Measurements from ENCODE around the gene PLXNA2. TPM values are rescaled to one million over a fixed set of nuclear protein-coding genes. Genes with fewer than 3 reads are reported as not detected.

Gene PLXNA2
- total and polyA plus RNA-seq, 11 donors, result 9.2 to 28.2 (median 18.0) TPM

DNA sequence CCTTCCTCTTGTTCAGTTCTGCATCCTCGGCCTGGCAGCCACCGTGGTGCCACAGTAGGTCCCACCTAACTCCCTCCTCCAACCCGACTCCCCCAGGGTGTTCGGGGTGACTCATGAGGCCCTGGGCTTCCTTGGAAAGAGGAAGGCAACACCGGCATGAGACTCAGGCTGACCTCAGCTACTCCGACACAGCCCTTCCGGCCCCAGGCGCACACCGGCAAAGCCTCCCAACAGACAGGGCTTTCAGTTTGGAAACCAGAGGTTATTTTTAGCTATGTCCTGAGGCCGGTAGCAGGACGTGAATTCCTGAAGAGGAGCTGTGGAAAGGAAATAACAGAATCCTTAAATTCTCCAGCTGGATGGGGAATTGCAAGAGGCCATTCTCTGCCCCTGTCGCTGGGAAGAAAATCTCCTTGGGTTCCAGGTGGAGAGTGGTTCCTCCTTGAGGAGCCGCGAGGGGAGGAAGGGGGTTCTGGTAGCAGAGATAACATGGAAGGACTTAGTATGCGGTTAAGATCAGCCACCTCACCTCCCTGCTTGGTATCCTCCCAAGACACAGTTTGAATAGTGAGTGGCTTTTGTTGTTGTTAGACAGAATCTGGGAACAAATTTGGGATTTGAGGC is 24.4 kb downstream of the PLXNA2 start:
- H3K9me3 ChIP-seq, result no peaks in the 10 kb centered on the region
- peak; percentile 79 to 91 (median 84) for ATAC-seq
- H3K27ac ChIP-seq, result peak overlapping the region; percentile 35 to 94 (median 84)
- peaks cover 15 to 93% (median 75%) of the 10 kb centered on the region in 12 donors for H3K4me1 ChIP-seq
- intact Hi-C loops (cut with DNase I), result loop anchor here in 2 of 10 donors (5.0 kb wide), 2 partner anchors 52 to 57 kb away; no protein-coding TSS in a partner anchor
- H3K36me3 ChIP-seq, result peaks cover 0 to 30% (median 18%) of the 10 kb centered on the region in 9 donors
- H3K4me3 ChIP-seq, result peak overlapping the region in 4 of 12 donors; percentile 2 to 19 (median 6)
- H3K27me3 ChIP-seq, result no peaks in the 10 kb centered on the region
- peak; percentile 79 to 90 (median 84) for DNase-seq
- 12 to 22% (median 16%) methylated on average over 15 of the region's 15 CpGs for WGBS, 4 donors
- TF ChIP-seq, protein P1, sequence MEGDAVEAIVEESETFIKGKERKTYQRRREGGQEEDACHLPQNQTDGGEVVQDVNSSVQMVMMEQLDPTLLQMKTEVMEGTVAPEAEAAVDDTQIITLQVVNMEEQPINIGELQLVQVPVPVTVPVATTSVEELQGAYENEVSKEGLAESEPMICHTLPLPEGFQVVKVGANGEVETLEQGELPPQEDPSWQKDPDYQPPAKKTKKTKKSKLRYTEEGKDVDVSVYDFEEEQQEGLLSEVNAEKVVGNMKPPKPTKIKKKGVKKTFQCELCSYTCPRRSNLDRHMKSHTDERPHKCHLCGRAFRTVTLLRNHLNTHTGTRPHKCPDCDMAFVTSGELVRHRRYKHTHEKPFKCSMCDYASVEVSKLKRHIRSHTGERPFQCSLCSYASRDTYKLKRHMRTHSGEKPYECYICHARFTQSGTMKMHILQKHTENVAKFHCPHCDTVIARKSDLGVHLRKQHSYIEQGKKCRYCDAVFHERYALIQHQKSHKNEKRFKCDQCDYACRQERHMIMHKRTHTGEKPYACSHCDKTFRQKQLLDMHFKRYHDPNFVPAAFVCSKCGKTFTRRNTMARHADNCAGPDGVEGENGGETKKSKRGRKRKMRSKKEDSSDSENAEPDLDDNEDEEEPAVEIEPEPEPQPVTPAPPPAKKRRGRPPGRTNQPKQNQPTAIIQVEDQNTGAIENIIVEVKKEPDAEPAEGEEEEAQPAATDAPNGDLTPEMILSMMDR (IDR thresholded peaks at IDR 0.05), result no peak
- TF ChIP-seq POLR2A (IDR thresholded peaks at IDR 0.05), result no peak

DNA sequence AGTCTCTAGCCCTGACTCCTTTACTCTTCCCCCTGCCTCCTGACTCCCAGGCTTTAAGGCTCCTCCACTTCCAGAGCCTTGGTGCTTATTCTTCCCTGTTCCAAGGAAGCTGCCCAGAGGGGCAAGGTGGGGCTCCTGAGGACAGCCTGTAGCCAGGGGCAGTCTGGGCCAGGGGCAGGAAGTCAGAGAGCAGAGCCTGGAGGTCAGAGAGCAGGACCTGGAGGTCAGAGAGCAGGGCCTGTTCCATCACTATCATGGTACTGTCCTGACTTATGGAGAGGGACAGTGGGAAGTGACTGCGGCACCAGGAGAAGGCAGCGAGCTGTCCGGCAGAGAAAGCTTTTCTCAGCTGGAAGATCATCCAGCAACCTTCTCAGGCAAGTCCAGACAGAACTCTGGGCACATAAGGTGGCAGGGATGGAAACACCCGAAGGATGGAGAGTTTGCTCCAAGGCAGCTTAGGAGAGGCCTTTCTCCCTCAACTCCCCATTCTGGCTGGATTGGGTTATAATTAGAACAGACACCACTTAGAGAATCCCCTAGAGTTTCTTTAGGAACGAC is 25.0 kb downstream of the PLXNA2 start:
- no peaks in the 10 kb centered on the region for H3K9me3 ChIP-seq
- H3K4me1 ChIP-seq, result peaks cover 15 to 98% (median 79%) of the 10 kb centered on the region in 12 donors
- intact Hi-C loops (cut with DNase I), result no loop called here
- TF ChIP-seq POLR2A (IDR thresholded peaks at IDR 0.05), result no peak
- TF ChIP-seq, protein P1 (IDR thresholded peaks at IDR 0.05), result no peak
- DNase-seq, result no peak
- 54 to 65% (median 61%) methylated on average over 5 of the region's 5 CpGs for WGBS, 4 donors
- peak overlapping the region; percentile 31 to 94 (median 84) for H3K27ac ChIP-seq
- H3K36me3 ChIP-seq, result peaks cover 0 to 34% (median 18%) of the 10 kb centered on the region in 9 donors
- peak overlapping the region in 1 of 12 donors; percentile 5 for H3K4me3 ChIP-seq
- no peaks in the 10 kb centered on the region for H3K27me3 ChIP-seq
- ATAC-seq, result no peak

DNA sequence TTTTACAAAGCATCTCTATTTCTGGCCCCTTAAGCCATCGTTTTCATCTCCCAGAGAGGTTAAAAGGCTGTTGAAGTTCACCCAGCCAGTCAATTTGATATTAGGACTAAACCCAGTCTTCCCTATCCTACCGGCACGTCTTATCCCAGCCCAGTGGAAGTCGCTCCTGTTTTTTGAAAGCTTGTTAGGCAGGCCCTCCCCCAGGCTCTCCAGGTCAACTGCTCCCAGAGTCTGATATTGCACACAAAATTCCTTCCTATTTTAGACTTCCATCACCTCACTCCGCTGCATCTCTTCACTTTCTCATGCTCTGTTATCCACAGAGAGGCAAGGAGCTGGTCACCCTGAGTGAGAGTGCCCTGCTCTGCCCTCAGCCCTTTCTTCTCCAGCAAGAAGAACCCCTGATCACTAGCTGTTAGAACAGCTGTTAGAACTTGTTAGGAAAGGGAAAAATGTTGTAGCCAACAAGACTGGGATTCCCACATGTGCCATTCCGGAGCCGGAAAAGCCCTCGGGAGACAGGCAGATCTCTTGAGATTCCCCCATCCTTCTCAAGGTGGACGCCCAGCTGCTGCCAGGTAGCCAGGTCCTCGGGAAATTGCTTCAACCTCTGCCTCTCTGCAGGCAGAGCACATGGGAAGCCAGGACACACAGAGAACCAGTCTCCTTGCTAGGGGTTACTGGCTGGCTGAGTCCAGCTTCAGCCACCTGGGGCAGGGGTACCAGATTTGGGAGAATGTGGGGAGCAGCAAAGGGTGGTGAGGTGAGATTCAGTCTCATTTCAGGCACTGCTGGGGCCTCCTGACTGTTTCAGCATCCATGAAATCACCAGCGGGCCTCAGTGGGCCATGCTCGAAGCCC is 25.7 kb downstream of the PLXNA2 start:
- intact Hi-C loops (cut with DNase I), result no loop called here
- 44 to 60% (median 45%) methylated on average over 12 of the region's 12 CpGs for WGBS, 4 donors
- H3K27ac ChIP-seq, result peak overlapping the region; percentile 31 to 94 (median 84)
- DNase-seq, result no peak
- H3K9me3 ChIP-seq, result no peaks in the 10 kb centered on the region
- no peak overlapping the region for H3K4me3 ChIP-seq
- H3K4me1 ChIP-seq, result peaks cover 15 to 98% (median 85%) of the 10 kb centered on the region in 12 donors
- H3K36me3 ChIP-seq, result peaks cover 0 to 40% (median 18%) of the 10 kb centered on the region in 9 donors
- H3K27me3 ChIP-seq, result no peaks in the 10 kb centered on the region
- no peak for TF ChIP-seq POLR2A (IDR thresholded peaks at IDR 0.05)
- TF ChIP-seq, protein P1 (IDR thresholded peaks at IDR 0.05), result no peak
- ATAC-seq, result no peak
